GM23248 (cell line): ENCODE results near the gene HEATR1. TPM values are rescaled to one million over a fixed set of nuclear protein-coding genes. Genes with fewer than 3 reads are reported as not detected.

Experiments used
- DNase-seq: peaks from one replicate; pipeline ENCODE4 v3.0.0-alpha.2; 2015
- H2AFZ ChIP-seq: fragments of 200-600 bp; sonication (generic); 2 replicates; pipeline ENCODE4 v1.6.1; 2016; ENCODE audit warnings: antibody characterized with exemption
- H3F3A ChIP-seq: fragments of 200-600 bp; sonication (generic); 2 replicates; pipeline ENCODE4 v1.6.1; 2016; ENCODE audit warnings: mild to moderate bottlenecking, antibody characterized with exemption, mixed run types; ENCODE audit not compliant: insufficient read depth
- H3K27ac ChIP-seq: fragments of 200-600 bp; sonication (generic); 2 replicates; pipeline ENCODE4 v1.5.1; 2016; ENCODE audit warnings: mild to moderate bottlenecking
- H3K27me3 ChIP-seq: fragments of 200-600 bp; sonication (generic); replicated peaks from 2 replicates; pipeline ENCODE4 v1.6.1; 2016; ENCODE audit warnings: mild to moderate bottlenecking; ENCODE audit not compliant: insufficient read depth
- H3K36me3 ChIP-seq: fragments of 200-600 bp; sonication (generic); 2 replicates; pipeline ENCODE4 v1.6.1; 2016; ENCODE audit warnings: low read depth, mild to moderate bottlenecking
- H3K4me1 ChIP-seq: fragments of 200-600 bp; sonication (generic); 2 replicates; pipeline ENCODE4 v1.6.1; 2016; ENCODE audit warnings: mild to moderate bottlenecking; ENCODE audit not compliant: insufficient read depth
- H3K4me2 ChIP-seq: fragments of 200-600 bp; sonication (generic); one replicate; pipeline ENCODE4 v1.6.1; 2016; ENCODE audit warnings: mild to moderate bottlenecking; ENCODE audit not compliant: unreplicated experiment
- H3K4me3 ChIP-seq: fragments of 200-600 bp; sonication (generic); 2 replicates; pipeline ENCODE4 v1.5.1; 2016; ENCODE audit warnings: mild to moderate bottlenecking
- H3K79me2 ChIP-seq: fragments of 200-600 bp; sonication (generic); 2 replicates; pipeline ENCODE4 v1.6.1; 2016; ENCODE audit warnings: mild to moderate bottlenecking; ENCODE audit not compliant: insufficient read depth
- H3K9ac ChIP-seq: fragments of 200-600 bp; sonication (generic); 2 replicates; pipeline ENCODE4 v1.6.1; 2016; ENCODE audit warnings: mild to moderate bottlenecking
- H3K9me2 ChIP-seq: fragments of 200-600 bp; sonication (generic); 2 replicates; pipeline ENCODE4 v1.6.1; 2016; ENCODE audit warnings: mixed run types, mild to moderate bottlenecking, moderate library complexity; ENCODE audit not compliant: insufficient read depth
- H3K9me3 ChIP-seq: fragments of 200-600 bp; sonication (generic); one replicate; pipeline ENCODE4 v1.6.1; 2017; ENCODE audit warnings: low read depth
- H4K20me1 ChIP-seq: fragments of 200-600 bp; sonication (generic); 2 replicates; pipeline ENCODE4 v1.6.0; 2016; ENCODE audit not compliant: insufficient read depth
- EZH2 ChIP-seq: fragments of 200-600 bp; sonication (generic); IDR thresholded peaks from 2 replicates; pipeline ENCODE4 v1.6.1; 2018; ENCODE audit warnings: antibody characterized with exemption, mild to moderate bottlenecking; ENCODE audit not compliant: insufficient read depth, poor library complexity, severe bottlenecking
- EZH2phosphoT487 ChIP-seq: fragments of 200-600 bp; sonication (generic); IDR thresholded peaks from 2 replicates; pipeline ENCODE4 v1.6.1; 2018; ENCODE audit warnings: antibody characterized with exemption, moderate library complexity, mild to moderate bottlenecking, low read depth; ENCODE audit not compliant: insufficient read depth
- WGBS, 2 experiments: methylation state at CpG; one replicate each; pipeline ENCODE4 v1.1.6; 2015 to 2017; ENCODE audit warnings: low lambda C conversion rate in 2 of 2, low coverage in 1 of 2; ENCODE audit errors: missing lambda C conversion rate in 2 of 2; 5-methylcytosine and 5-hydroxymethylcytosine counted together
- in situ Hi-C: fragments of 300-500 bp; cut with MboI; formaldehyde crosslinking; loops from 2 replicates; pipeline ENCODE4 v1.15.0; 2020
- polyA plus RNA-seq: library from polyadenylated mRNA; unstranded; fragments of >200 nt; fragmentation: Nextera tagmentation; extraction: Ambion mirVana; gene quantifications from 2 replicates; pipeline ENCODE4 v1.2.1, GENCODE V29; 2016
- total RNA-seq: library from RNA; depleted of rRNA; stranded (reverse); fragments of >200 nt; shearing (Covaris generic); gene quantifications from 2 replicates; pipeline ENCODE4 v1.2.3, GENCODE V29; 2014

The HEATR1 gene
- total and polyA plus RNA-seq, 2 experiments from 2014 or later = 15.7 to 24.0 TPM

GRCh38 chr1:236524142-236524894 lies 80.0 kb downstream of the HEATR1 start:
- 0 to 1% methylated on average over 32 of the region's 32 CpGs for WGBS, 2 experiments
- Histone ChIP-seq H3K9ac (peak overlapping the region; percentile 88), H3F3A (peaks cover 7% of the 10 kb centered on the region; the same call in 1 of the 2 replicates), H3K4me1 (peaks cover 6% of the 10 kb centered on the region; the same call in 1 of the 2 replicates), H4K20me1 (no peaks in the 10 kb centered on the region), H3K27ac (peak overlapping the region; percentile 59), H3K4me2 (peak overlapping the region; percentile 78), H3K4me3 (peak overlapping the region; percentile 90), H2AFZ (peak overlapping the region; percentile 92), H3K36me3 (peaks cover 9% of the 10 kb centered on the region), H3K9me3 (no peaks in the 10 kb centered on the region), H3K27me3 (no peaks in the 10 kb centered on the region), H3K79me2 (peaks cover 30% of the 10 kb centered on the region), H3K9me2 (no peaks in the 10 kb centered on the region)
- TF ChIP-seq EZH2 = no peak
- no peak for TF ChIP-seq EZH2phosphoT487
- peak; percentile 95 for DNase-seq
- in situ Hi-C loops = no loop called here

DNA sequence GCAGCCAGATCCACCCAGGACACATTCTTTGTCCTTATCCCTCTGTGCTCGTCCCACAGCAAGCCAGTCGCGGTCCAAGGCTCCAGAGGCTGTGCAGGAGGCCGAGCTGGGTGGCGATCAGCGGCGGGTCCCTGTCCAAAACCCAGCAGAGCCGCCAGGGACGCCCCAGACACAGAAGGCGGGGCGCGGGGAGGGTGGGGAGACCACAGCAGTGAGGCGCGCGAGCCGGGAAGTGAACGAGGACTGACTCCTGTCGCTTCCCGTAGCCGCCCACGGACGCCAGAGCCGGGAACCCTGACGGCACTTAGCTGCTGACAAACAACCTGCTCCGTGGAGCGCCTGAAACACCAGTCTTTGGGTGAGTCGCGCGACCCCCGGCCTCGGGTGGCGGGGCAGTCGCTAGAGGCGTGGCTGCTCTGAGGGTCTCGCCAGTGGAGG lies 80.6 kb downstream of the HEATR1 start, which contains the start of gene LGALS8:
LGALS8 (plus strand) TSS at position 279 of the 438 bp plus-strand sequence. CDS start 2,089 bp downstream, outside the sequence.
- no peaks in the 10 kb centered on the region for H3K9me2 ChIP-seq
- no peaks in the 10 kb centered on the region for H4K20me1 ChIP-seq
- H3K4me3 ChIP-seq = peak within 1 kb of the TSS; percentile 90
- H3K79me2 ChIP-seq = peaks cover 26% of the 10 kb centered on the region
- no peak for TF ChIP-seq EZH2
- TF ChIP-seq EZH2phosphoT487 = no peak
- peaks cover 7% of the 10 kb centered on the region; the same call in 1 of the 2 replicates for H3F3A ChIP-seq
- no peaks in the 10 kb centered on the region for H3K27me3 ChIP-seq
- H3K4me2 ChIP-seq = peak within 1 kb of the TSS; percentile 78
- peak; percentile 94 for DNase-seq
- H3K36me3 ChIP-seq = peaks cover 9% of the 10 kb centered on the region
- H2AFZ ChIP-seq = peak within 1 kb of the TSS; percentile 92
- peaks cover 6% of the 10 kb centered on the region; the same call in 1 of the 2 replicates for H3K4me1 ChIP-seq
- 1 to 2% methylated on average over 28 to 31 of the region's 35 CpGs for WGBS, 2 experiments
- peak within 1 kb of the TSS; percentile 88 for H3K9ac ChIP-seq
- H3K27ac ChIP-seq = peak within 1 kb of the TSS; percentile 59
- in situ Hi-C loops = no loop called here
- no peaks in the 10 kb centered on the region for H3K9me3 ChIP-seq

DNA sequence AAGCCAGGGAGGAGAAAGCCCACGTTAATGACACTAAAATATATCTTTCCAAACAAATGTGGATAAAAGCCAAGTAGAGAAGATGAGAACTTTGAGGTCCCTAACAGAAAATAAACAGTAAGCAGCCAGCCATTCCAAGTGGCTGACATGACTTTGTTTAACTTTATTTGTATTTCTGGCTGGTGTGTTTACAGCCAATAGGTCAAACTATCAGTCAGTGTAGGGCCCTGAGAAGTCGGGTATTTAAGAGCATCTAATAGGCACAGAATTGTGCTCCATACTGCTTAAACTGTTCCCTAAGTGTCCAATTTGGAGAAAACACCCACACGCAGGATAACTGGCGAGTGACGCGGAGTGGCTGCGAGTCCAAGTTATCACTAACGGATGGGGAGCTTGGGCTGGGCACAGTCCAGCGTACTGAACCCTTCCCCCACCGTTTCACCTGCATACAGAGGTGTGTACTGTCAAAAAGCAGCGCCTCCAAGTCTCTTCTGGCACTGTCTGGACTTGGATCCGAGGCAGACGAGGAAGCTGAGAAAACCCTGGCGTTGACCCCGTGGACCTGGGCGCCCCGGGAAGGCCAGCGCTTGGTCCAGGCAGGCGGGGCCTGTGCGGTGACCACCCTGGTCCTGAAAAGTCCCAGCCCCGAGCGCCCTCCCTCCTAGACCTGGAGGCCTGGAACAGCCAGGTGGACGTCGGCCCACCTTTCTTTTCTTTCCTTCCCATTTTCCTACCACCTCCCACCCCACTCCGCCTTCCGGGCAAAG lies 81.2 kb downstream of the HEATR1 start:
- TF ChIP-seq EZH2 (no peak), EZH2phosphoT487 (no peak)

GRCh38 chr1:236520445-236521005 lies 83.8 kb downstream of the HEATR1 start:
- peaks cover 14% of the 10 kb centered on the region for H3K4me1 ChIP-seq
- DNase-seq = no peak
- H3K9ac ChIP-seq = no peak overlapping the region
- H3F3A ChIP-seq = peaks cover 7% of the 10 kb centered on the region; the same call in 1 of the 2 replicates
- no peak overlapping the region for H2AFZ ChIP-seq
- H3K79me2 ChIP-seq = peaks cover 8% of the 10 kb centered on the region
- H3K27ac ChIP-seq = no peak overlapping the region
- no peaks in the 10 kb centered on the region for H4K20me1 ChIP-seq
- no peak overlapping the region for H3K4me2 ChIP-seq
- WGBS, 2 experiments = 46 to 50% methylated on average over 4 of the region's 4 CpGs
- no peak for TF ChIP-seq EZH2phosphoT487
- TF ChIP-seq EZH2 = no peak
- H3K4me3 ChIP-seq = no peak overlapping the region
- no peaks in the 10 kb centered on the region for H3K27me3 ChIP-seq
- no peaks in the 10 kb centered on the region for H3K9me2 ChIP-seq
- in situ Hi-C loops = no loop called here
- H3K9me3 ChIP-seq = no peaks in the 10 kb centered on the region
- H3K36me3 ChIP-seq = no peaks in the 10 kb centered on the region

More for the DNA sequence above, 81.2 kb downstream of the HEATR1 start:
- Histone ChIP-seq H3K27ac (no peak overlapping the region), H3F3A (peaks cover 7% of the 10 kb centered on the region; the same call in 1 of the 2 replicates), H3K9me2 (no peaks in the 10 kb centered on the region), H3K4me1 (peaks cover 6% of the 10 kb centered on the region), H3K36me3 (peaks cover 9% of the 10 kb centered on the region), H3K4me3 (peak overlapping the region; percentile 90), H3K4me2 (peak overlapping the region; percentile 78), H3K9me3 (no peaks in the 10 kb centered on the region), H3K9ac (peak overlapping the region; percentile 88), H3K79me2 (peaks cover 24% of the 10 kb centered on the region), H4K20me1 (no peaks in the 10 kb centered on the region), H3K27me3 (no peaks in the 10 kb centered on the region), H2AFZ (peak overlapping the region; percentile 92)
- 19 to 37% methylated on average over 15 to 26 of the region's 26 CpGs for WGBS, 2 experiments
- in situ Hi-C loops = no loop called here
- peak; percentile 18 for DNase-seq
